Measurements from ENCODE around the gene MICALL1. TPM values are rescaled to one million over a fixed set of nuclear protein-coding genes. Genes with fewer than 3 reads are reported as not detected.
"Not testable (repeated sequence)": the region's sequence is repeated elsewhere in the genome, so short reads cannot be mapped to it uniquely, and the experiment has no call there.

MICALL1 gene
- total and polyA plus RNA-seq, 2 of the 13 experiments (the other 11 are each of a cell fraction or from before 2014, with no cell fraction given), result 7.6 to 10.6 TPM

GRCh38 chr22:37955825-37956397 lies 49.8 kb downstream of the MICALL1 start (continued):
- TF ChIP-seq ZNF687 (CRISPR knock-in tag; IDR thresholded peaks at IDR 0.05) (peak; percentile 23; the same call in 1 of the 2 replicates), ZGPAT (CRISPR knock-in tag; IDR thresholded peaks at IDR 0.05) (peak; percentile 28; the same call in 1 of the 2 replicates), SOX6 (CRISPR knock-in tag; IDR thresholded peaks at IDR 0.05) (peak; percentile 63), GFI1 (CRISPR knock-in tag; IDR thresholded peaks at IDR 0.05; ENCODE audit: borderline replicate concordance) (peak; percentile 52; the same call in 1 of the 2 replicates), NR2F1 (CRISPR knock-in tag; IDR thresholded peaks at IDR 0.05) (peak in 1 of 2 experiments; percentile 41; a peak in 1 of 4 replicates), HNF4A (CRISPR knock-in tag; IDR thresholded peaks at IDR 0.05) (peak; percentile 34), FOXP4 (CRISPR knock-in tag; IDR thresholded peaks at IDR 0.05) (peak; percentile 75), SKI (IDR thresholded peaks at IDR 0.05; ENCODE audit: partially characterized antibody) (peak; percentile 43), AHDC1 (CRISPR knock-in tag; IDR thresholded peaks at IDR 0.05; ENCODE audit: borderline replicate concordance) (0 out of 2 replicates have a peak, but pooled peaks have one; percentile 42)
- not testable (repeated sequence) for TF ChIP-seq SOX6 (IDR thresholded peaks at IDR 0.05)
- TF ChIP-seq, protein P1, sequence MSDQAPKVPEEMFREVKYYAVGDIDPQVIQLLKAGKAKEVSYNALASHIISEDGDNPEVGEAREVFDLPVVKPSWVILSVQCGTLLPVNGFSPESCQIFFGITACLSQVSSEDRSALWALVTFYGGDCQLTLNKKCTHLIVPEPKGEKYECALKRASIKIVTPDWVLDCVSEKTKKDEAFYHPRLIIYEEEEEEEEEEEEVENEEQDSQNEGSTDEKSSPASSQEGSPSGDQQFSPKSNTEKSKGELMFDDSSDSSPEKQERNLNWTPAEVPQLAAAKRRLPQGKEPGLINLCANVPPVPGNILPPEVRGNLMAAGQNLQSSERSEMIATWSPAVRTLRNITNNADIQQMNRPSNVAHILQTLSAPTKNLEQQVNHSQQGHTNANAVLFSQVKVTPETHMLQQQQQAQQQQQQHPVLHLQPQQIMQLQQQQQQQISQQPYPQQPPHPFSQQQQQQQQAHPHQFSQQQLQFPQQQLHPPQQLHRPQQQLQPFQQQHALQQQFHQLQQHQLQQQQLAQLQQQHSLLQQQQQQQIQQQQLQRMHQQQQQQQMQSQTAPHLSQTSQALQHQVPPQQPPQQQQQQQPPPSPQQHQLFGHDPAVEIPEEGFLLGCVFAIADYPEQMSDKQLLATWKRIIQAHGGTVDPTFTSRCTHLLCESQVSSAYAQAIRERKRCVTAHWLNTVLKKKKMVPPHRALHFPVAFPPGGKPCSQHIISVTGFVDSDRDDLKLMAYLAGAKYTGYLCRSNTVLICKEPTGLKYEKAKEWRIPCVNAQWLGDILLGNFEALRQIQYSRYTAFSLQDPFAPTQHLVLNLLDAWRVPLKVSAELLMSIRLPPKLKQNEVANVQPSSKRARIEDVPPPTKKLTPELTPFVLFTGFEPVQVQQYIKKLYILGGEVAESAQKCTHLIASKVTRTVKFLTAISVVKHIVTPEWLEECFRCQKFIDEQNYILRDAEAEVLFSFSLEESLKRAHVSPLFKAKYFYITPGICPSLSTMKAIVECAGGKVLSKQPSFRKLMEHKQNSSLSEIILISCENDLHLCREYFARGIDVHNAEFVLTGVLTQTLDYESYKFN (CRISPR knock-in tag; conservative IDR thresholded peaks at IDR 0.05), result peak; percentile 76
